Adrenal gland (tissue), 12 donors: Measurements from ENCODE around the gene SURF2. TPM values are rescaled to one million over a fixed set of nuclear protein-coding genes. Genes with fewer than 3 reads are reported as not detected.

Source experiments
- DNase-seq, 7 donors: peaks; one replicate each; pipeline ENCODE4 v3.0.0-alpha.2; 2019 to 2020
- H3K27ac ChIP-seq, 5 donors: fragments of 200-600 bp; sonication (generic) in 4 of 5; 1 replicate in 3 of 5; 2 replicates in 2 of 5; pipeline versions ENCODE4 v1.5.1 to v1.8.0; 2016 to 2020; ENCODE audit warnings: mild to moderate bottlenecking in 1 of 5
- H3K27me3 ChIP-seq: fragments of 200-600 bp; 2 replicates; pipeline ENCODE4 v1.8.0; 2021
- H3K36me3 ChIP-seq, 2 donors: fragments of 200-600 bp; replicated peaks in 1 of 2; 1 replicate in 1 of 2; 2 replicates in 1 of 2; pipeline versions ENCODE4 v1.5.1 to v1.8.0; 2018 to 2022
- H3K4me1 ChIP-seq, 2 donors: fragments of 200-600 bp; replicated peaks in 1 of 2; 1 replicate in 1 of 2; 2 replicates in 1 of 2; pipeline versions ENCODE4 v1.5.1 to v1.8.0; 2018 to 2021
- H3K4me3 ChIP-seq, 4 donors: fragments of 200-600 bp; sonication (generic) in 3 of 4; one replicate each; pipeline ENCODE4 v1.5.1; 2016 to 2018
- H3K9me3 ChIP-seq, 3 donors: fragments of 200-600 bp; sonication (generic) in 1 of 3; replicated peaks in 1 of 3; 1 replicate in 2 of 3; 2 replicates in 1 of 3; pipeline versions ENCODE4 v1.5.1 to v1.8.0; 2016 to 2021
- CTCF ChIP-seq, 6 experiments: fragments of 450-650 bp in 4 of 6; fragments of 200-600 bp in 2 of 6; sonication (generic) in 1 of 6; IDR thresholded peaks; 1 replicate in 5 of 6; 2 replicates in 1 of 6; pipeline versions ENCODE4 v1.5.1 to v1.8.0; 2016 to 2021; ENCODE audit warnings: antibody characterized with exemption in 6 of 6, mild to moderate bottlenecking in 2 of 6, moderate library complexity in 1 of 6
- POLR2A ChIP-seq, 2 donors: fragments of 450-650 bp; IDR thresholded peaks; one replicate each; pipeline ENCODE4 v1.6.1; 2017; ENCODE audit warnings: antibody characterized with exemption in 2 of 2, mild to moderate bottlenecking in 2 of 2, moderate library complexity in 1 of 2
- WGBS, 4 donors: extraction: QIAGEN DNeasy Blood & Tissue Kit in 2 of 4; methylation state at CpG; one replicate each; pipeline versions ENCODE4 v1.1.5 to v1.1.7; 2013 to 2017; 5-methylcytosine and 5-hydroxymethylcytosine counted together
- intact Hi-C, 2 donors: fragments of 100-400 bp; cut with DNase I; formaldehyde crosslinking; loops; one replicate each; pipeline versions ENCODE4 v1.14.1 to v1.15.0; 2022 to 2023
- polyA plus RNA-seq, 3 donors: library from polyadenylated mRNA; stranded (reverse); fragments of 200-250 nt in 2 of 3; fragments of 350-450 nt in 1 of 3; fragmentation: Illumina TruSeq in 1 of 3; extraction: RNeasy Lipid Tissue Mini Kit (QIAGEN cat#74804) in 1 of 3; gene quantifications; one replicate each; pipeline ENCODE4 v1.2.3, GENCODE V29; 2013 to 2014
- total RNA-seq, 9 donors: library from RNA; depleted of rRNA in 4 of 9; stranded (reverse); fragments of >200 nt in 4 of 9; fragments of 120-200 nt in 1 of 9; fragmentation: NEBNext Ultra II Directional in 1 of 9; extraction: Animal tissue kit (Norgen Biotek cat#: 25700) in 1 of 9; gene quantifications; one replicate each; pipeline versions ENCODE4 v1.1.0 to v1.2.4, GENCODE V29; 2013 to 2023
- donor health status: healthy with polysubstance abuse.
- donor health status: Bipolar disorder and iron deficiency.
- donor health status: DM: yes; HTN: yes; CAD: no.
- donor health status: DM: no; HTN: no; CAD: no.
- donor health status: DM: no; HTN: no; CAD: no.
- donor health status: DM: yes; HTN: yes; CAD: no.

Gene SURF2
- total and polyA plus RNA-seq, 12 donors, result 13.4 to 53.0 (median 23.4) TPM

GRCh38 chr9:133347985-133348717 is 8.2 kb upstream of the SURF2 start, which contains the start of the genes MED22 and RPL7A:
MED22 (minus strand) TSS chr9:133348131; CDS start chr9:133346662, 1,469 bp downstream.
RPL7A (plus strand) TSS chr9:133348218; CDS start chr9:133348244, 26 bp downstream.
- peaks cover 14 to 27% of the 10 kb centered on the region in 2 donors for H3K4me1 ChIP-seq
- H3K9me3 ChIP-seq, result no peaks in the 10 kb centered on the region
- H3K27me3 ChIP-seq, result no peaks in the 10 kb centered on the region
- WGBS, 4 donors, result 0% methylated on average over 10 to 64 of the region's 64 CpGs
- peak within 1 kb of the TSS; percentile 58 to 95 (median 94) for H3K27ac ChIP-seq
- peaks cover 0 to 66% of the 10 kb centered on the region in 2 donors for H3K36me3 ChIP-seq
- H3K4me3 ChIP-seq, result peak within 1 kb of the TSS; percentile 89 to 98 (median 97)
- intact Hi-C loops, result no loop called here
- peak in 1 of 6 experiments; percentile 30 for TF ChIP-seq CTCF (IDR thresholded peaks at IDR 0.05)
- TF ChIP-seq POLR2A (IDR thresholded peaks at IDR 0.05), result peak; percentile 87 to 92
- DNase-seq, result peak; percentile 94 to 99 (median 97)

- no peaks in the 10 kb centered on the region for H3K27me3 ChIP-seq
- peaks cover 0 to 62% of the 10 kb centered on the region in 2 donors for H3K36me3 ChIP-seq
- intact Hi-C loops, result no loop called here
- TF ChIP-seq CTCF (IDR thresholded peaks at IDR 0.05), result no peak
- no peak for TF ChIP-seq POLR2A (IDR thresholded peaks at IDR 0.05)
- DNase-seq, result peak in 3 of 7 donors; percentile 38 to 63 (median 51)
- WGBS, 4 donors, result 6 to 18% (median 11%) methylated on average over 13 to 25 of the region's 25 CpGs
- peak overlapping the region; percentile 58 to 95 (median 94) for H3K27ac ChIP-seq
- H3K4me1 ChIP-seq, result peaks cover 14 to 27% of the 10 kb centered on the region in 2 donors
- peak overlapping the region; percentile 89 to 98 (median 97) for H3K4me3 ChIP-seq
- no peaks in the 10 kb centered on the region for H3K9me3 ChIP-seq
Observed at GRCh38 chr9:133348718-133349573, 7.4 kb upstream of the SURF2 start.

- H3K4me3 ChIP-seq, result no peak overlapping the region
Observed at GRCh38 chr9:133349965-133350616, 6.3 kb upstream of the SURF2 start.

More at GRCh38 chr9:133349965-133350616, 6.3 kb upstream of the SURF2 start:
- H3K9me3 ChIP-seq, result no peaks in the 10 kb centered on the region
- peaks cover 0 to 50% of the 10 kb centered on the region in 2 donors for H3K36me3 ChIP-seq
- DNase-seq, result no peak
- H3K27ac ChIP-seq, result peak overlapping the region in 3 of 5 donors; percentile 2 to 38 (median 26)
- H3K4me1 ChIP-seq, result peaks cover 14 to 31% of the 10 kb centered on the region in 2 donors
- 56 to 72% (median 61%) methylated on average over 14 to 15 of the region's 15 CpGs for WGBS, 4 donors
- no peaks in the 10 kb centered on the region for H3K27me3 ChIP-seq
- intact Hi-C loops, result loop anchor here (10.0 kb wide), 1 partner anchor 135 kb away; no protein-coding TSS in a partner anchor
- no peak for TF ChIP-seq CTCF (IDR thresholded peaks at IDR 0.05)
- TF ChIP-seq POLR2A (IDR thresholded peaks at IDR 0.05), result no peak
